Smooth muscle cell (in vitro differentiated cells): ENCODE data around the gene DSCAML1. TPM values are rescaled to one million over a fixed set of nuclear protein-coding genes. Genes with fewer than 3 reads are reported as not detected.

Source experiments
- DNase-seq: peaks from one replicate; lab custom pipeline; 2025; ENCODE audit not compliant: unreplicated experiment; lab: John Stamatoyannopoulos, UW
- H2AFZ ChIP-seq: fragments of 200-600 bp; sonication (generic); 2 replicates; pipeline ENCODE4 v1.6.0; 2016; ENCODE audit warnings: antibody characterized with exemption, low read depth, mild to moderate bottlenecking
- H3F3A ChIP-seq: fragments of 200-600 bp; sonication (generic); 2 replicates; pipeline ENCODE4 v1.6.0; 2017; ENCODE audit warnings: antibody characterized with exemption, low read depth
- H3K27ac ChIP-seq: fragments of 200-600 bp; sonication (generic); 2 replicates; pipeline ENCODE4 v1.5.1; 2016; ENCODE audit warnings: low read depth, mild to moderate bottlenecking
- H3K27me3 ChIP-seq: fragments of 200-600 bp; sonication (generic); 2 replicates; pipeline ENCODE4 v1.6.1; 2016; ENCODE audit warnings: low read depth, mild to moderate bottlenecking
- H3K36me3 ChIP-seq: fragments of 200-600 bp; sonication (generic); 2 replicates; pipeline ENCODE4 v1.5.1; 2016; ENCODE audit warnings: low read depth
- H3K4me1 ChIP-seq: fragments of 200-600 bp; sonication (generic); 2 replicates; pipeline ENCODE4 v1.5.1; 2016; ENCODE audit warnings: low read depth
- H3K4me2 ChIP-seq: fragments of 200-600 bp; sonication (generic); 2 replicates; pipeline ENCODE4 v1.6.0; 2016; ENCODE audit warnings: mild to moderate bottlenecking
- H3K4me3 ChIP-seq: fragments of 200-600 bp; sonication (generic); 2 replicates; pipeline ENCODE4 v1.5.1; 2016; ENCODE audit warnings: mild to moderate bottlenecking
- H3K79me2 ChIP-seq: fragments of 200-600 bp; sonication (generic); 2 replicates; pipeline ENCODE4 v1.6.0; 2016; ENCODE audit warnings: low read depth, mild to moderate bottlenecking
- H3K9ac ChIP-seq: fragments of 200-600 bp; sonication (generic); 2 replicates; pipeline ENCODE4 v1.6.0; 2016; ENCODE audit warnings: low read depth
- H3K9me3 ChIP-seq: fragments of 200-600 bp; sonication (generic); replicated peaks from 2 replicates; pipeline ENCODE4 v1.5.1; 2016; ENCODE audit warnings: low read depth
- H4K20me1 ChIP-seq: fragments of 200-600 bp; sonication (generic); 2 replicates; pipeline ENCODE4 v1.6.0; 2016; ENCODE audit warnings: low read depth
- CTCF ChIP-seq: fragments of 200-600 bp; sonication (generic); IDR thresholded peaks from 2 replicates; pipeline ENCODE4 v1.5.1; 2017; ENCODE audit warnings: borderline replicate concordance, mild to moderate bottlenecking, antibody characterized with exemption; ENCODE audit not compliant: insufficient read depth, poor library complexity, severe bottlenecking
- WGBS: methylation state at CpG from one replicate; pipeline ENCODE4 v1.1.7; 2016; ENCODE audit warnings: low lambda C conversion rate; 5-methylcytosine and 5-hydroxymethylcytosine counted together
- polyA plus RNA-seq: library from polyadenylated mRNA; unstranded; fragments of >200 nt; fragmentation: Nextera tagmentation; extraction: Ambion mirVana; gene quantifications from 2 replicates; pipeline ENCODE4 v1.2.1, GENCODE V29; 2016
- total RNA-seq: library from RNA; depleted of rRNA; stranded (reverse); fragments of >200 nt; gene quantifications from 2 replicates; pipeline ENCODE4 v1.2.3, GENCODE V29; 2014

The DSCAML1 gene
- total and polyA plus RNA-seq, 2 experiments from 2014 or later: 0.22 TPM; not detected in 1

- no peak overlapping the region for H3K27ac ChIP-seq
- no peak overlapping the region for H3K4me3 ChIP-seq
- H3K9me3 ChIP-seq: no peaks in the 10 kb centered on the region
- H3K79me2 ChIP-seq: no peaks in the 10 kb centered on the region
- TF ChIP-seq CTCF: no peak
- no peaks in the 10 kb centered on the region for H3F3A ChIP-seq
- WGBS: 86% methylated on average over 8 of the region's 8 CpGs
- no peak for DNase-seq
- no peaks in the 10 kb centered on the region for H3K36me3 ChIP-seq
- peaks cover 13% of the 10 kb centered on the region for H3K27me3 ChIP-seq
- H3K4me2 ChIP-seq: no peak overlapping the region
- no peaks in the 10 kb centered on the region for H3K4me1 ChIP-seq
- H2AFZ ChIP-seq: no peak overlapping the region
- H3K9ac ChIP-seq: no peak overlapping the region
- no peaks in the 10 kb centered on the region for H4K20me1 ChIP-seq
These were observed 223.7 kb downstream of the DSCAML1 start for GRCh38 chr11:117573326-117573725.

- Histone ChIP-seq H3K9ac (no peak overlapping the region), H3F3A (no peaks in the 10 kb centered on the region), H4K20me1 (no peaks in the 10 kb centered on the region), H3K9me3 (no peaks in the 10 kb centered on the region), H3K4me3 (no peak overlapping the region), H3K27me3 (peaks cover 13% of the 10 kb centered on the region), H3K4me1 (no peaks in the 10 kb centered on the region), H2AFZ (no peak overlapping the region), H3K27ac (no peak overlapping the region), H3K79me2 (no peaks in the 10 kb centered on the region), H3K36me3 (no peaks in the 10 kb centered on the region), H3K4me2 (no peak overlapping the region)
- no peak for TF ChIP-seq CTCF
- DNase-seq: no peak
- WGBS: 82% methylated on average over 5 of the region's 5 CpGs
These were observed 224.3 kb downstream of the DSCAML1 start for GRCh38 chr11:117572671-117573070.

GRCh38 chr11:117572129-117572528 lies 224.9 kb downstream of the DSCAML1 start:
- no peak for DNase-seq
- Histone ChIP-seq H4K20me1 (no peaks in the 10 kb centered on the region), H3K4me2 (no peak overlapping the region), H3K27ac (no peak overlapping the region), H3K27me3 (peaks cover 13% of the 10 kb centered on the region), H3K4me3 (no peak overlapping the region), H2AFZ (no peak overlapping the region), H3K9ac (no peak overlapping the region), H3K79me2 (no peaks in the 10 kb centered on the region), H3K4me1 (no peaks in the 10 kb centered on the region), H3F3A (no peaks in the 10 kb centered on the region), H3K36me3 (no peaks in the 10 kb centered on the region), H3K9me3 (no peaks in the 10 kb centered on the region)
- no peak for TF ChIP-seq CTCF
- WGBS: 69% methylated on average over 5 of the region's 5 CpGs

GRCh38 chr11:117570701-117571100 lies 226.3 kb downstream of the DSCAML1 start:
- no peaks in the 10 kb centered on the region for H3K79me2 ChIP-seq
- peaks cover 13% of the 10 kb centered on the region for H3K27me3 ChIP-seq
- no peak overlapping the region for H3K9ac ChIP-seq
- H3K36me3 ChIP-seq: no peaks in the 10 kb centered on the region
- H2AFZ ChIP-seq: no peak overlapping the region
- H3K4me3 ChIP-seq: no peak overlapping the region
- no peaks in the 10 kb centered on the region for H4K20me1 ChIP-seq
- H3F3A ChIP-seq: no peaks in the 10 kb centered on the region
- no peak for TF ChIP-seq CTCF
- H3K27ac ChIP-seq: no peak overlapping the region
- no peaks in the 10 kb centered on the region for H3K4me1 ChIP-seq
- whole genome bisulfite sequencing: 89% methylated on average over 4 of the region's 5 CpGs
- no peak for DNase-seq
- H3K9me3 ChIP-seq: no peaks in the 10 kb centered on the region
- no peak overlapping the region for H3K4me2 ChIP-seq
